Left renal pelvis (tissue), 4 donors: ENCODE measurements around the gene MMAB. TPM values are rescaled to one million over a fixed set of nuclear protein-coding genes. Genes with fewer than 3 reads are reported as not detected.

Experiments
- DNase-seq, 4 donors: peaks; one replicate each; pipeline ENCODE4 v3.0.0-alpha.2; 2013; ENCODE audit warnings: low read depth in 4 of 4, low spot score in 3 of 4
- polyA plus RNA-seq, 4 donors: library from polyadenylated mRNA; unstranded; fragments of 120-200 nt; gene quantifications; one replicate each; pipeline ENCODE4 v1.2.1, GENCODE V29; 2013; ENCODE audit not compliant: insufficient read length in 4 of 4

MMAB gene
- polyA plus RNA-seq, 4 donors, result 21.2 to 40.3 (median 32.9) TPM

GRCh38 chr12:109562871-109563270 lies 10.4 kb downstream of the MMAB start:
- DNase-seq, result no peak

GRCh38 chr12:109561711-109562030 lies 11.6 kb downstream of the MMAB start:
- DNase-seq, result no peak

GRCh38 chr12:109560867-109561710 lies 12.2 kb downstream of the MMAB start:
- DNase-seq, result no peak

- no peak for DNase-seq
Observed at GRCh38 chr12:109559601-109560000, 13.7 kb downstream of the MMAB start.

GRCh38 chr12:109559200-109559505 lies 14.2 kb downstream of the MMAB start:
- DNase-seq, result no peak

GRCh38 chr12:109558374-109559199 lies 14.7 kb downstream of the MMAB start:
- no peak for DNase-seq

GRCh38 chr12:109557805-109558204 lies 15.5 kb downstream of the MMAB start:
- no peak for DNase-seq

GRCh38 chr12:109557200-109557599 lies 16.1 kb downstream of the MMAB start:
- no peak for DNase-seq

GRCh38 chr12:109555431-109556315 lies 17.6 kb downstream of the MMAB start:
- DNase-seq, result no peak

- no peak for DNase-seq
Observed at GRCh38 chr12:109554761-109555160, 18.5 kb downstream of the MMAB start.

GRCh38 chr12:109553906-109554500 lies 19.3 kb downstream of the MMAB start:
- no peak for DNase-seq

GRCh38 chr12:109553483-109553882 lies 19.8 kb downstream of the MMAB start:
- DNase-seq, result no peak

GRCh38 chr12:109552971-109553370 lies 20.3 kb downstream of the MMAB start:
- no peak for DNase-seq

GRCh38 chr12:109551108-109551507 lies 22.2 kb downstream of the MMAB start:
- no peak for DNase-seq

GRCh38 chr12:109550281-109550680 lies 23.0 kb downstream of the MMAB start:
- no peak for DNase-seq

- DNase-seq, result no peak
Observed at GRCh38 chr12:109549613-109550270, 23.6 kb downstream of the MMAB start.

- DNase-seq, result no peak
Observed at GRCh38 chr12:109548258-109548657, 25.0 kb downstream of the MMAB start.

- no peak for DNase-seq
Observed at GRCh38 chr12:109547286-109547685, 26.0 kb downstream of the MMAB start.

GRCh38 chr12:109545826-109546225 lies 27.5 kb downstream of the MMAB start:
- DNase-seq, result no peak

GRCh38 chr12:109544955-109545531 lies 28.3 kb downstream of the MMAB start:
- DNase-seq, result no peak
